Measurements from ENCODE around the gene ALOX15B.

ALOX15B gene

GRCh38 chr17:8013731-8014557, 24.9 kb upstream of the ALOX15B start:
- DNase-seq (ENCODE audit: low read depth): no peak

GRCh38 chr17:8014558-8014850, 24.4 kb upstream of the ALOX15B start:
- no peak for DNase-seq (ENCODE audit: low read depth)

GRCh38 chr17:8015236-8015956, 23.5 kb upstream of the ALOX15B start:
- no peak for DNase-seq (ENCODE audit: low read depth)

GRCh38 chr17:8015957-8016631, 22.8 kb upstream of the ALOX15B start:
- no peak for DNase-seq (ENCODE audit: low read depth)

GRCh38 chr17:8016632-8017424, 22.0 kb upstream of the ALOX15B start:
- DNase-seq (ENCODE audit: low read depth): peak; percentile 42

- DNase-seq (ENCODE audit: low read depth): no peak
Measured at GRCh38 chr17:8018436-8018835, 20.4 kb upstream of the ALOX15B start.

GRCh38 chr17:8019166-8019565, 19.7 kb upstream of the ALOX15B start:
- no peak for DNase-seq (ENCODE audit: low read depth)

- DNase-seq (ENCODE audit: low read depth): peak; percentile 42
Measured at GRCh38 chr17:8019665-8020650, 18.9 kb upstream of the ALOX15B start.

- DNase-seq (ENCODE audit: low read depth): no peak
Measured at GRCh38 chr17:8020776-8021564, 17.9 kb upstream of the ALOX15B start.

- DNase-seq (ENCODE audit: low read depth): no peak
Measured at GRCh38 chr17:8021565-8022359, 17.1 kb upstream of the ALOX15B start.

- DNase-seq (ENCODE audit: low read depth): peak; percentile 42
Measured at GRCh38 chr17:8022360-8023003, 16.4 kb upstream of the ALOX15B start.

- DNase-seq (ENCODE audit: low read depth): peak; percentile 60
Measured at GRCh38 chr17:8024161-8024560, 14.7 kb upstream of the ALOX15B start.

GRCh38 chr17:8025176-8025911, 13.5 kb upstream of the ALOX15B start:
- no peak for DNase-seq (ENCODE audit: low read depth)

- peak; percentile 38 for DNase-seq (ENCODE audit: low read depth)
Measured at GRCh38 chr17:8029121-8029520, 9.7 kb upstream of the ALOX15B start.

GRCh38 chr17:8031261-8031661, 7.6 kb upstream of the ALOX15B start:
- no peak for DNase-seq (ENCODE audit: low read depth)

- no peak for DNase-seq (ENCODE audit: low read depth)
Measured at GRCh38 chr17:8031950-8032349, 6.9 kb upstream of the ALOX15B start.

GRCh38 chr17:8032442-8032841, 6.4 kb upstream of the ALOX15B start:
- no peak for DNase-seq (ENCODE audit: low read depth)

- no peak for DNase-seq (ENCODE audit: low read depth)
Measured at GRCh38 chr17:8039611-8040168, 831 bp downstream of the ALOX15B start.

All from iris pigment epithelial cell (primary cell).